ENCODE data around the gene CYYR1.
"Not testable (repeated sequence)": the region's sequence is repeated elsewhere in the genome, so short reads cannot be mapped to it uniquely, and the experiment has no call there.

The CYYR1 gene

GRCh38 chr21:26490771-26491170 is 82.3 kb downstream of the CYYR1 start:
- DNase-seq: no peak

GRCh38 chr21:26489781-26490180 is 83.3 kb downstream of the CYYR1 start:
- no peak for DNase-seq

DNA sequence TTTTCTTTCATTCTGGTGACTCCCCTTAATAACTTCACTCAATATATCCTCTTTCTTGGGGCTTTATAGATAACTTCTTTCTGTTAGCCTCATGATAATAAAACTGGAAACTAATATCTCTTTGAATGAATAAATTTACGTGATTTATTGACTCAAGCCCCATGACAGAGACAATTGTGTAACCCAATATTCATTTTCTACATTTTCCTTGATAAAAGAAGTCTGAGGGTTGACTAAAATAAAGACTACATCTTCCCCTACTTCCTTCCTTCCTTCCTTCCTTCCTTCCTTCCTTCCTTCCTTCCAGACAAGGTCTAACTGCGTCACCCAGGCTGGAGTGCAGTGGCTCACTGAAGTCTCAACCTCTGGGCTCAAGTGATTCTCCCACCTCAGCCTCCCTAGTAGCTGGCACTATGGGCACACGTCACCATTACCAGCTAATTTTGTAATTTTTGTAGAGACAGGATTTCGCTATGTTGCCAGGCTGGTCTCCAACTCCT is 85.1 kb downstream of the CYYR1 start:
- DNase-seq: no peak

- no peak for DNase-seq
Observed at GRCh38 chr21:26473471-26473870, 99.6 kb downstream of the CYYR1 start.

DNA sequence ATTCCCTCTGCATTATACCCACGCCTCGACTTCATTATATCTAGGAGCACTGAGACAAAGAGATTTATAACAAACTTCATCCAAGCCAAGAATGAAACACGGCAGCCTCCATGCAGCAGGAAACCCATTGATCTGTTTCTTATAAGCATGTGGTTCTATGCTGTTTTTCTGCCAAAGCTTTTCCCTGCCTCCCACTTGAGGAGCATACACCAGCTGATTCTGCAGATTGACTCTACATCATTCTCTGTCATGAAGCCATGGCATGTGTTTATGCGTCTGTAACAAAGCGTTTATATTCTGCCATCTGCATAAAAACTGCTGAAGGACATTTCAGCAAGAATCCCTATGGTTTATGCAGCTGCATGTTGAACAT is 102.0 kb downstream of the CYYR1 start:
- DNase-seq: no peak

DNA sequence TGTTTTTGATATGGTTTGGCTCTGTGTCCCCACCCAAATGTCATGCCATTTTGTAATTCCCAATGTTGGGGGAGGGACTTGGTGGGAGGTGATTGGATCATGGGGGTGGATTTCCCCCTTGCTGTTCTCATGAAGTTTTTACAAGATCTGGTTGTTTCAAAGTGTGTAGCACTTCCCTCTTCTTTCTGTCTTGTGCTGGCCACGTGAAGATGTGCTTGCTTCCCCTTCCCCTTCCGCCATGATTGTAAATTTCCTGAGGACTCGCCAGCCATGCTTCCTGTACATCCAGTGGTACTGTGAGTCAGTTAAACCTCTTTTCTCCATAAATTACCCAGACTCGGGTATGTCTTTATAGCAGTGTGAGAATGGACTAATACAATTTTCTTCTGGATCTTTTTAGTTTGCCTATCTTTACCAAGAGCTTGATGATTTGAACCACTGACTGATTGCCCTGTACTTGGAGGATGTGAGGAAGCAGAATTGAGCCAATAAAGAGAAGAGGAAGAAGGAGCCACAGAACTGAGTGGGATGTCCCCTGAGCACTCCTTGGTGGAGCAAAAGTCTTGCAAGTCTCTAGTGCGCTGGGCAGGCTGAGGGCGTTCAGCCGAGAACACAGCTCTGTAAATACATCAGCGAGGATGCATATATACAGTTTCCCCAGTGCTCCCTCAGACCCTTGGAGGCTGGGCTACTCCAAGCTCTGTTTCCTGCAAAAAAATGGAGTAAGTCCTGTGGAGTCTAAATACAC is 102.6 kb downstream of the CYYR1 start:
- no peak for DNase-seq

DNA sequence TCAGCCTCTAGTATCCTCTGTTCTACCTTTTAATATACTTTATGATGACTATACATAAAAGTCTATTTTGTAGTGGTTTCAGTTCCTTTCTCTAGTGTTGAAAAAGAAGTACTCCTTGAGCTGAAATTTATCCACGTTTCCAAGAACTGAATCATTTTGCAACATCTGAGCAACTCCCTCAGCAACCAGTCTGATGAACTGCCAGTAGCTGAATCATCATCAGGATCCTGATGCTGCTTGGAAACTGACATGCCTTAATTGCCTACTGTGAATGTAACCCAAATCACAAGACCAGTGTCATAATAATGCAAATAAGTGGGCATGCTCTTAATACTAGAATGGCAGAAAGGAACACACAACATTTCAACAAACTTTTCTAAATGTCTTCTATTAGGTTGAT is 103.3 kb downstream of the CYYR1 start:
- DNase-seq: peak in 6 of 51 donors; percentile 4 to 52 (median 8)

- DNase-seq: no peak
Observed at GRCh38 chr21:26465916-26466315, 107.2 kb downstream of the CYYR1 start.

DNA sequence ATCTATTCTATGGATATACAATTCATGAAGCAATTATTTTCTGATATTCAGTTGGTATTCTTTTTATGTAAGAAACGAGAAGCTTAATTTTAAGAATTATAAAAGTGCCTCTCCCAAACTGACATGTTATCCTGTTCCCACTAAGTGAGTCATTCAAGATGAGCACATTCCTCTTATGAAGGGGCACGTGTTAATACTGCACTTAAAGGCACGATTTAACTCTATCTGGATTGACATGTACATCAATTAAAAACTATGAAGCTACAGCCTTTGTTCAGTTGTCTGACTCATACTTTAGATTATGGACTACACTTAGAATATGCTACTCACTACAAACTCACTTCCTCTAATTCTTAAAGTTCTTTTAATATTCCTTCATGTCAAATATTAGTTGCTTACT is 111.6 kb downstream of the CYYR1 start:
- no peak for DNase-seq

- no peak for DNase-seq
Observed at GRCh38 chr21:26460621-26461020, 112.5 kb downstream of the CYYR1 start.

- DNase-seq: not testable (repeated sequence)
Observed at GRCh38 chr21:26458854-26459253, 114.2 kb downstream of the CYYR1 start.

- no peak for DNase-seq
Observed at GRCh38 chr21:26457817-26458216, 115.3 kb downstream of the CYYR1 start.

GRCh38 chr21:26453267-26453666 is 119.8 kb downstream of the CYYR1 start:
- DNase-seq: no peak

GRCh38 chr21:26451081-26451740 is 121.9 kb downstream of the CYYR1 start:
- DNase-seq: no peak

DNA sequence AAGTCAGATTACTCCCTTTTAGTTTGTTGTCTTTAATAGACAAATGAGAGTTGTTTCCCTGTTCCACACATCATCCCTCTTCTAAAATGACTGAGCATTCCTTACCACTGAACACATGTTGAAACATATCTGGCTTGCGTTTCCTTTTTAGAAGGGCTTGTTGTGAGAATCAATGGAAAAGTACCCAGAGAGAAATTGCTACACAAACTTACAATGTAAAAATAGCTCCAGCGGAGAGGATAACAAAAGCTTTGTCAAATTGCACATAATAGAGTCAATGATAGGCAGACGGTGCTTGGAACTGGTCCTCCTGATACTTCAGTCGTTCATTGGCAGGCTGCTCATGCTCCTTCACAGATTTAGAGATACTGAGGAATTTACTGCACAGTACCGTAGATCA is 123.9 kb downstream of the CYYR1 start:
- peak in 5 of 51 donors; percentile 1 to 51 (median 11) for DNase-seq

DNA sequence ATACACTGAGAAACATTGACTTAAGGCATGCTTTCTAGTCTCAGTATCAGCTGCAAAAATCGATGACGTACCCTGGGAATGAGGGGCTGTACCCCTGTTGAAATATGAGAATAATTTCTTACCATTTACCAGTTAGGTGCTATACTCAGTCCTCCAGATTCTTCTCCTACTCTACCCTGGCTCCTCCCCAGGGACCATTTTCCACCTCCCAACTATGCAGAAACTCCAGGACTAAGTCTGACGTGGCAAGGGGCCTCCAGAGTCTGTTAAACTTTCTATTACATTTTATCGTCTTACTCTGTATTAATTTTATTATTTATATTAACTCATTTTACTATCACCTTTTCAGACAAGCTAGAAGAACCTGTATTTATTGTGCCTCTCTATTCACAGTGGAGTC is 124.3 kb downstream of the CYYR1 start:
- DNase-seq: no peak

DNA sequence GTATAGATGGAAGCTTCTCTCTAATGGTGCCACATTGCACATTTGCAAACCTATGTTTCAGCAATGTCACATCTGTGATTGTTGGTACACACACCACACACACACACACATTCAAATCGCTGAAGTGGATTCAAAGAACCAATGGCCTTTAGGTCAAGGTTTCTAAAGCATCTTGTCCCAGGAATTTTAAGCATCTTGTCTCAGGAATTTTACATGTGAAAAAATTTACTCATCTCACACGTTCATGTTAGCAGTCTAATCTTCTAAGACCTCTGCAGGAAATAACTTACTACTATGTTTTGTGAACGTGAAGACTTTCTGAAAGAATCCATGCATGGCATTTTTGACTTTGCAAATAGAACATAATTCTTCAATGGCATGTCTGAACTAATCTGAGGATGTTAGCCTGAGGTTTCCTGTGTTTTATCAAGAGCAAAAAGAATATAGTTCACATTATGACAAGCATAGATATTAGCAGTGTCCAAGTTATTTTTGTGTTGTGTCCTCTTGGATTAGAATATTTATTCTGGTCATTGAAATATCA is 125.1 kb downstream of the CYYR1 start:
- no peak for DNase-seq

GRCh38 chr21:26445440-26445839 is 127.6 kb downstream of the CYYR1 start:
- no peak for DNase-seq

DNA sequence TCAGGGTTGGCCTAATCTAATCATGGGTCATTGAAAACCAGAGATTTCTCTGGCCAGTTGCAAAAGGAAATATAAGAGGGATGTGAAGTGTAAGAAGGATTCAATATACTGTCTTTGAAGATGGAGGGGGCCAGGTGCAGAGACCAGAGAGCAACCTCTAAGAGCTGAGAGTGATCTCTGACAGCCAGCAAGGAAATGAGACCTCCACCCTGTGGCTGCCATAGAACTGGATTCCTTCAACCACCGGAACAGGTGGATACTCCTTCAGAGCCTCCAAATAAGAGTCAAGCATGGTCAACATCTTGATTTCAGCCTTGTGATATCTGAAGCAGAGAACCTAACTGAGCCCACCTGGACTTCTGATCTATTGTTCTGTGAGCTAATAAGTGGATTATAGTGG is 128.4 kb downstream of the CYYR1 start:
- no peak for DNase-seq

- no peak for DNase-seq
Observed at GRCh38 chr21:26443867-26444266, 129.2 kb downstream of the CYYR1 start.

GRCh38 chr21:26443291-26443690 is 129.8 kb downstream of the CYYR1 start:
- DNase-seq: no peak

DNA sequence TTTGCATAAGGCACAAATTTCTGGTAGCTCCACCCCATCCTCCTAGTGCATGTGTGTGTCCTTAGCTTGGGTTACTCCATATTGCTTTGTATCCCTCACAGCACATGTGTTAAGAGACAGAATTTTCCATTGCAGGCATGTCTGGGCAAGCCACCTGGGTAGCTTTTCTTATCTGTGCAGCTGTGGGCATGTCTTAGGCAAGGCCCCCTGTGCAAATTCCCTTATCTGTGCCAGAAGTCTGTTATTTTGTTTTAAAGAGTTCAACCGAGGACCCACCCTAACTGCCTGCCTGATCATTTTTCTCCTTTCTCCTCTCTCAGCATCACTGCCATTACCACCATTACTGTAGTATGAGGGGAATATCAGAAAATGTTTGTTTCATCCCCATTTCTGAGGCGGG is 131.9 kb downstream of the CYYR1 start:
- DNase-seq: no peak

GRCh38 chr21:26438976-26439375 is 134.1 kb downstream of the CYYR1 start:
- no peak for DNase-seq
